HEK293 (cell line): ENCODE results near the gene THOP1.

Source experiments
- CTCF ChIA-PET: fragments of 350-600 bp; formaldehyde crosslinking; extraction: SDS; loops from one replicate; lab custom pipeline; 2021; ENCODE audit warnings: antibody characterized with exemption; lab: Yijun Ruan, JAX
- POLR2A ChIA-PET: fragments of 300-600 bp; formaldehyde crosslinking; extraction: SDS; loops from one replicate; lab custom pipeline; 2020; ENCODE audit warnings: antibody characterized with exemption, inconsistent platforms; lab: Yijun Ruan, JAX
- H3K27ac ChIP-seq: fragments of 200-500 bp; sonication (Bioruptor generic); 2 replicates; pipeline ENCODE4 v1.5.1; 2014; ENCODE audit warnings: low read depth, low read length, control low read depth, inconsistent platforms; ENCODE audit errors: extremely low read depth
- H3K36me3 ChIP-seq, 2 experiments: fragments of 200-500 bp in 1 of 2; sonication (Bioruptor generic) in 1 of 2; 1 replicate in 1 of 2; 2 replicates in 1 of 2; pipeline ENCODE4 v1.5.1; 2014 to 2017; ENCODE audit warnings: inconsistent platforms in 2 of 2, low read length in 2 of 2; ENCODE audit not compliant: control insufficient read depth in 2 of 2, insufficient read depth in 1 of 2
- H3K4me1 ChIP-seq: fragments of 200-500 bp; sonication (Bioruptor generic); 2 replicates; pipeline ENCODE4 v1.5.1; 2014; ENCODE audit warnings: mild to moderate bottlenecking, low read length, inconsistent platforms; ENCODE audit not compliant: control insufficient read depth, insufficient read depth
- H3K4me3 ChIP-seq: 2 replicates; pipeline ENCODE4 v1.5.1; 2011; ENCODE audit warnings: low read depth, mild to moderate bottlenecking, control low read depth, low read length, moderate library complexity
- H3K9me3 ChIP-seq: fragments of 200-500 bp; sonication (Bioruptor generic); 2 replicates; pipeline ENCODE4 v1.5.1; 2014; ENCODE audit warnings: low read depth, low read length, inconsistent platforms; ENCODE audit not compliant: control insufficient read depth, insufficient read depth
- ATF2 ChIP-seq: fragments of 450-650 bp; formaldehyde crosslinking; IDR thresholded peaks from 2 replicates; pipeline ENCODE4 v1.5.1; 2016; ENCODE audit warnings: missing biosample characterization, missing genetic modification characterization, low read depth
- ZNF239 ChIP-seq: fragments of 450-650 bp; formaldehyde crosslinking; IDR thresholded peaks from 2 replicates; pipeline ENCODE4 v1.5.1; 2016; ENCODE audit warnings: missing biosample characterization, missing genetic modification characterization
- ZNF416 ChIP-seq: fragments of 450-650 bp; formaldehyde crosslinking; IDR thresholded peaks from 2 replicates; pipeline ENCODE4 v1.5.1; 2016; ENCODE audit warnings: missing biosample characterization, missing genetic modification characterization
- ZNF433 ChIP-seq: fragments of 450-650 bp; formaldehyde crosslinking; IDR thresholded peaks from 2 replicates; pipeline ENCODE4 v1.5.1; 2016; ENCODE audit warnings: missing biosample characterization, missing genetic modification characterization, low read depth
- ZNF501 ChIP-seq: fragments of 450-650 bp; formaldehyde crosslinking; IDR thresholded peaks from 2 replicates; pipeline ENCODE4 v1.5.1; 2016; ENCODE audit warnings: missing biosample characterization, missing genetic modification characterization
- ZNF530 ChIP-seq: fragments of 450-650 bp; formaldehyde crosslinking; IDR thresholded peaks from 2 replicates; pipeline ENCODE4 v1.5.1; 2016; ENCODE audit warnings: low read depth, missing biosample characterization, missing genetic modification characterization
- ZNF548 ChIP-seq: fragments of 450-650 bp; formaldehyde crosslinking; IDR thresholded peaks from 2 replicates; pipeline ENCODE4 v1.5.1; 2016; ENCODE audit warnings: missing biosample characterization, missing genetic modification characterization
- ZNF558 ChIP-seq: fragments of 450-650 bp; formaldehyde crosslinking; IDR thresholded peaks from 2 replicates; pipeline ENCODE4 v1.5.1; 2016; ENCODE audit warnings: missing biosample characterization, missing genetic modification characterization
- ZNF624 ChIP-seq: fragments of 450-650 bp; formaldehyde crosslinking; IDR thresholded peaks from 2 replicates; pipeline ENCODE4 v1.5.1; 2017; ENCODE audit warnings: missing biosample characterization, missing genetic modification characterization
- TF ChIP-seq, protein P1 (sequence below): fragments of 450-650 bp; formaldehyde crosslinking; IDR thresholded peaks from 2 replicates; pipeline ENCODE4 v1.5.1; 2016; ENCODE audit warnings: missing biosample characterization, missing genetic modification characterization, borderline replicate concordance
- TF ChIP-seq, protein P2 (sequence below): fragments of 450-650 bp; formaldehyde crosslinking; IDR thresholded peaks from 2 replicates; pipeline ENCODE4 v1.5.1; 2016; ENCODE audit warnings: missing biosample characterization, missing genetic modification characterization, borderline replicate concordance

The THOP1 gene

GRCh38 chr19:2771786-2772674 is 13.3 kb upstream of the THOP1 start:
- TF ChIP-seq ATF2 (tag by site-specific recombination) (peak; percentile 42; the same call in 1 of the 2 replicates), ZNF624 (tag by site-specific recombination) (no peak), ZNF501 (no peak), ZNF239 (tag by site-specific recombination) (no peak)
- Histone ChIP-seq H3K9me3 (no peaks in the 10 kb centered on the region), H3K4me3 (no peak overlapping the region), H3K27ac (no peak overlapping the region), H3K36me3 (peaks cover 0 to 56% of the 10 kb centered on the region in 2 experiments; a peak in 2 of 3 replicates), H3K4me1 (no peaks in the 10 kb centered on the region)
- POLR2A ChIA-PET = no interaction called here
- CTCF ChIA-PET = no interaction called here

DNA sequence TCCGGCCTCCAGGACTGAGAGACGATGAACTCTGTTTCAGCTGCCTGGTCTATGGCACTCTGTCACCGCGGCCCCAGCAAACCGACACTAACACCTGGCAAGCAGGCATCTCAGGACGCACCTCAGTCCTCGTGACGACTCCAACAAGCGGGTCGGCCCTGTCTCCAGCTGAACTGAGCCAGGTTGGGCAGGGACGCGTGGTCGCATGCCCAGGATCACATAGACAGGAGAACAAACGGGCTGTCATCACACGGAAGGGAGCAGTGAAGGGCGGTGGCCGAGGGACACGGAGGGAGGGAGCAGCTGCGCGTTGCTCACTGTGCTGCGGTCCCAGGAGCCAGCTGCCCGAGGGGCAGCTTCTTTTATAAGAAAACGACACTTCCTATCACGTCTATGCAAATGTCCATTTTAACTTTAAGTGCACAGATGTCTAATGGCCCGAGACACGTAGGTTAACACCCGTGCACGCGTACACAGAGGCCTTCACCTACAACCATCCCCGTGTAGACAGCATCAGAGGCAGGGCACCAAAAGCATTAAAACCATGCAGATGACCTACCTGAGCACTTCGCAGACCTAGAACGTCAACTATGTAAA is 11.1 kb upstream of the THOP1 start:
- H3K36me3 ChIP-seq = peaks cover 0 to 54% of the 10 kb centered on the region in 2 experiments; a peak in 2 of 3 replicates
- peaks cover 3% of the 10 kb centered on the region; the same call in 1 of the 2 replicates for H3K4me1 ChIP-seq
- ChIA-PET POLR2A (no interaction called here), CTCF (interaction anchor here (0.6 kb wide), 1 partner anchor 1114 kb away, joined by 3 read pairs; no protein-coding TSS in a partner anchor)
- H3K9me3 ChIP-seq = no peaks in the 10 kb centered on the region
- TF ChIP-seq ZNF548 (tag by site-specific recombination) (0 out of 2 replicates have a peak, but pooled peaks have one; percentile 41), ZNF558 (tag by site-specific recombination) (peak; percentile 97), ZNF416 (tag by site-specific recombination) (no peak)
- TF ChIP-seq, protein P1, sequence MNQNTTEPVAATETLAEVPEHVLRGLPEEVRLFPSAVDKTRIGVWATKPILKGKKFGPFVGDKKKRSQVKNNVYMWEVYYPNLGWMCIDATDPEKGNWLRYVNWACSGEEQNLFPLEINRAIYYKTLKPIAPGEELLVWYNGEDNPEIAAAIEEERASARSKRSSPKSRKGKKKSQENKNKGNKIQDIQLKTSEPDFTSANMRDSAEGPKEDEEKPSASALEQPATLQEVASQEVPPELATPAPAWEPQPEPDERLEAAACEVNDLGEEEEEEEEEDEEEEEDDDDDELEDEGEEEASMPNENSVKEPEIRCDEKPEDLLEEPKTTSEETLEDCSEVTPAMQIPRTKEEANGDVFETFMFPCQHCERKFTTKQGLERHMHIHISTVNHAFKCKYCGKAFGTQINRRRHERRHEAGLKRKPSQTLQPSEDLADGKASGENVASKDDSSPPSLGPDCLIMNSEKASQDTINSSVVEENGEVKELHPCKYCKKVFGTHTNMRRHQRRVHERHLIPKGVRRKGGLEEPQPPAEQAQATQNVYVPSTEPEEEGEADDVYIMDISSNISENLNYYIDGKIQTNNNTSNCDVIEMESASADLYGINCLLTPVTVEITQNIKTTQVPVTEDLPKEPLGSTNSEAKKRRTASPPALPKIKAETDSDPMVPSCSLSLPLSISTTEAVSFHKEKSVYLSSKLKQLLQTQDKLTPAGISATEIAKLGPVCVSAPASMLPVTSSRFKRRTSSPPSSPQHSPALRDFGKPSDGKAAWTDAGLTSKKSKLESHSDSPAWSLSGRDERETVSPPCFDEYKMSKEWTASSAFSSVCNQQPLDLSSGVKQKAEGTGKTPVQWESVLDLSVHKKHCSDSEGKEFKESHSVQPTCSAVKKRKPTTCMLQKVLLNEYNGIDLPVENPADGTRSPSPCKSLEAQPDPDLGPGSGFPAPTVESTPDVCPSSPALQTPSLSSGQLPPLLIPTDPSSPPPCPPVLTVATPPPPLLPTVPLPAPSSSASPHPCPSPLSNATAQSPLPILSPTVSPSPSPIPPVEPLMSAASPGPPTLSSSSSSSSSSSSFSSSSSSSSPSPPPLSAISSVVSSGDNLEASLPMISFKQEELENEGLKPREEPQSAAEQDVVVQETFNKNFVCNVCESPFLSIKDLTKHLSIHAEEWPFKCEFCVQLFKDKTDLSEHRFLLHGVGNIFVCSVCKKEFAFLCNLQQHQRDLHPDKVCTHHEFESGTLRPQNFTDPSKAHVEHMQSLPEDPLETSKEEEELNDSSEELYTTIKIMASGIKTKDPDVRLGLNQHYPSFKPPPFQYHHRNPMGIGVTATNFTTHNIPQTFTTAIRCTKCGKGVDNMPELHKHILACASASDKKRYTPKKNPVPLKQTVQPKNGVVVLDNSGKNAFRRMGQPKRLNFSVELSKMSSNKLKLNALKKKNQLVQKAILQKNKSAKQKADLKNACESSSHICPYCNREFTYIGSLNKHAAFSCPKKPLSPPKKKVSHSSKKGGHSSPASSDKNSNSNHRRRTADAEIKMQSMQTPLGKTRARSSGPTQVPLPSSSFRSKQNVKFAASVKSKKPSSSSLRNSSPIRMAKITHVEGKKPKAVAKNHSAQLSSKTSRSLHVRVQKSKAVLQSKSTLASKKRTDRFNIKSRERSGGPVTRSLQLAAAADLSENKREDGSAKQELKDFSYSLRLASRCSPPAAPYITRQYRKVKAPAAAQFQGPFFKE = no peak
- H3K4me3 ChIP-seq = no peak overlapping the region
- H3K27ac ChIP-seq = no peak overlapping the region

GRCh38 chr19:2774953-2775555 is 10.2 kb upstream of the THOP1 start:
- TF ChIP-seq, protein P2, sequence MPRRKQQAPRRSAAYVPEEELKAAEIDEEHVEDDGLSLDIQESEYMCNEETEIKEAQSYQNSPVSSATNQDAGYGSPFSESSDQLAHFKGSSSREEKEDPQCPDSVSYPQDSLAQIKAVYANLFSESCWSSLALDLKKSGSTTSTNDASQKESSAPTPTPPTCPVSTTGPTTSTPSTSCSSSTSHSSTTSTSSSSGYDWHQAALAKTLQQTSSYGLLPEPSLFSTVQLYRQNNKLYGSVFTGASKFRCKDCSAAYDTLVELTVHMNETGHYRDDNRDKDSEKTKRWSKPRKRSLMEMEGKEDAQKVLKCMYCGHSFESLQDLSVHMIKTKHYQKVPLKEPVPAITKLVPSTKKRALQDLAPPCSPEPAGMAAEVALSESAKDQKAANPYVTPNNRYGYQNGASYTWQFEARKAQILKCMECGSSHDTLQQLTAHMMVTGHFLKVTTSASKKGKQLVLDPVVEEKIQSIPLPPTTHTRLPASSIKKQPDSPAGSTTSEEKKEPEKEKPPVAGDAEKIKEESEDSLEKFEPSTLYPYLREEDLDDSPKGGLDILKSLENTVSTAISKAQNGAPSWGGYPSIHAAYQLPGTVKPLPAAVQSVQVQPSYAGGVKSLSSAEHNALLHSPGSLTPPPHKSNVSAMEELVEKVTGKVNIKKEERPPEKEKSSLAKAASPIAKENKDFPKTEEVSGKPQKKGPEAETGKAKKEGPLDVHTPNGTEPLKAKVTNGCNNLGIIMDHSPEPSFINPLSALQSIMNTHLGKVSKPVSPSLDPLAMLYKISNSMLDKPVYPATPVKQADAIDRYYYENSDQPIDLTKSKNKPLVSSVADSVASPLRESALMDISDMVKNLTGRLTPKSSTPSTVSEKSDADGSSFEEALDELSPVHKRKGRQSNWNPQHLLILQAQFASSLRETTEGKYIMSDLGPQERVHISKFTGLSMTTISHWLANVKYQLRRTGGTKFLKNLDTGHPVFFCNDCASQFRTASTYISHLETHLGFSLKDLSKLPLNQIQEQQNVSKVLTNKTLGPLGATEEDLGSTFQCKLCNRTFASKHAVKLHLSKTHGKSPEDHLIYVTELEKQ (tag by site-specific recombination) = no peak
- TF ChIP-seq ZNF433 (tag by site-specific recombination) (no peak), ZNF530 (tag by site-specific recombination) (no peak)
- Histone ChIP-seq H3K9me3 (no peaks in the 10 kb centered on the region), H3K36me3 (peaks cover 4 to 56% of the 10 kb centered on the region in 2 experiments; a peak in 2 of 3 replicates), H3K27ac (no peak overlapping the region), H3K4me1 (peaks cover 3% of the 10 kb centered on the region; the same call in 1 of the 2 replicates), H3K4me3 (no peak overlapping the region)
- ChIA-PET POLR2A (no interaction called here), CTCF (interaction anchor here (0.6 to 0.8 kb wide), 2 partner anchors 44 to 112 kb away, joined by 3 read pairs; no protein-coding TSS in a partner anchor)
